Naive thymus-derived CD4-positive, alpha-beta T cell (primary cell): ENCODE data around the gene RFX3. TPM values are rescaled to one million over a fixed set of nuclear protein-coding genes. Genes with fewer than 3 reads are reported as not detected.

Experiments used
- ATAC-seq: fragments of 150-1000 bp; cut with Tn5 transposase; 2 replicates; pipeline ENCODE4 v1.10.0; 2021; ENCODE audit warnings: mild to moderate bottlenecking, moderate library complexity
- CTCF ChIA-PET: fragments of 350-600 bp; sonication (Branson Sonifier 250); formaldehyde crosslinking; loops from one replicate; lab custom pipeline; 2021; ENCODE audit warnings: antibody characterized with exemption; lab: Charles Lee
- POLR2A ChIA-PET: fragments of 350-600 bp; sonication (Branson Sonifier 250); formaldehyde crosslinking; loops from one replicate; lab custom pipeline; 2021; ENCODE audit warnings: antibody characterized with exemption, inconsistent platforms; lab: Charles Lee
- DNase-seq, 9 donors: peaks; one replicate each; pipeline versions ENCODE4 v3.0.0 to v3.0.0-alpha.2; 2020 to 2022; ENCODE audit warnings: mixed read lengths in 1 of 9
- H3K27ac ChIP-seq: one replicate; pipeline ENCODE4 v1.7.0; 2013; ENCODE audit warnings: mild to moderate bottlenecking, low read depth, low read length, moderate library complexity
- H3K27me3 ChIP-seq, 2 donors: one replicate each; pipeline ENCODE4 v1.7.0; 2013; ENCODE audit warnings: low read length in 2 of 2, mild to moderate bottlenecking in 2 of 2, moderate library complexity in 2 of 2; ENCODE audit not compliant: control insufficient read depth in 2 of 2, insufficient read depth in 2 of 2
- H3K36me3 ChIP-seq, 3 experiments: 1 replicate in 2 of 3; 2 replicates in 1 of 3; pipeline ENCODE4 v1.7.0; 2013; ENCODE audit warnings: low read length in 3 of 3, mild to moderate bottlenecking in 3 of 3, moderate library complexity in 1 of 3; ENCODE audit not compliant: insufficient read depth in 3 of 3, control insufficient read depth in 2 of 3
- H3K4me1 ChIP-seq, 2 donors: one replicate each; pipeline ENCODE4 v1.7.0; 2013; ENCODE audit warnings: low read length in 2 of 2, mild to moderate bottlenecking in 2 of 2, moderate library complexity in 1 of 2; ENCODE audit not compliant: control insufficient read depth in 2 of 2, insufficient read depth in 2 of 2
- H3K4me3 ChIP-seq: 2 replicates; pipeline ENCODE4 v1.7.0; 2013; ENCODE audit warnings: mild to moderate bottlenecking, low read length
- H3K9me3 ChIP-seq, 3 experiments: 1 replicate in 2 of 3; 2 replicates in 1 of 3; pipeline ENCODE4 v1.7.0; 2013; ENCODE audit warnings: low read length in 3 of 3; ENCODE audit not compliant: control insufficient read depth in 2 of 3
- H3K27ac Mint-ChIP-seq, 9 donors: one replicate each; pipeline ENCODE4 v1.8.0; 2020 to 2022; ENCODE audit warnings: mixed read lengths in 9 of 9, mild to moderate bottlenecking in 8 of 9, moderate library complexity in 5 of 9, inconsistent platforms in 2 of 9
- H3K27me3 Mint-ChIP-seq, 5 donors: one replicate each; pipeline ENCODE4 v1.8.0; 2021 to 2022; ENCODE audit warnings: mixed read lengths in 5 of 5, mild to moderate bottlenecking in 1 of 5
- H3K36me3 Mint-ChIP-seq, 5 donors: one replicate each; pipeline ENCODE4 v1.8.0; 2020 to 2022; ENCODE audit warnings: mixed read lengths in 5 of 5, mild to moderate bottlenecking in 3 of 5, inconsistent platforms in 1 of 5
- H3K4me1 Mint-ChIP-seq, 7 donors: one replicate each; pipeline ENCODE4 v1.8.0; 2020 to 2022; ENCODE audit warnings: mixed read lengths in 7 of 7, mild to moderate bottlenecking in 3 of 7, inconsistent platforms in 1 of 7
- H3K4me3 Mint-ChIP-seq, 10 donors: one replicate each; pipeline ENCODE4 v1.8.0; 2020 to 2022; ENCODE audit warnings: mild to moderate bottlenecking in 10 of 10, mixed read lengths in 10 of 10, moderate library complexity in 6 of 10, inconsistent platforms in 2 of 10
- H3K9me3 Mint-ChIP-seq, 11 donors: one replicate each; pipeline ENCODE4 v1.8.0; 2020 to 2022; ENCODE audit warnings: mixed read lengths in 11 of 11, mild to moderate bottlenecking in 4 of 11, inconsistent platforms in 1 of 11, moderate library complexity in 1 of 11
- intact Hi-C, 2 donors: fragments of 100-400 bp; cut with micrococcal nuclease; formaldehyde crosslinking; loops; one replicate each; pipeline ENCODE4 v1.15.1; 2023
- polyA plus RNA-seq, 2 donors: library from polyadenylated mRNA; unstranded; fragments of 300-500 nt; fragmentation: Illumina TruSeq; gene quantifications; one replicate each; pipeline ENCODE4 v1.2.3, GENCODE V29; 2021
- total RNA-seq, 6 experiments: library from RNA in 5 of 6; stranded (reverse) in 5 of 6; gene quantifications; 1 replicate in 5 of 6; 2 replicates in 1 of 6; pipeline ENCODE4 v1.2.3 and lab custom pipeline; 2021 to 2026

Gene RFX3
- total and polyA plus RNA-seq, 7 experiments from 2014 or later, result 6.2 to 31.7 (median 24.7) TPM

DNA sequence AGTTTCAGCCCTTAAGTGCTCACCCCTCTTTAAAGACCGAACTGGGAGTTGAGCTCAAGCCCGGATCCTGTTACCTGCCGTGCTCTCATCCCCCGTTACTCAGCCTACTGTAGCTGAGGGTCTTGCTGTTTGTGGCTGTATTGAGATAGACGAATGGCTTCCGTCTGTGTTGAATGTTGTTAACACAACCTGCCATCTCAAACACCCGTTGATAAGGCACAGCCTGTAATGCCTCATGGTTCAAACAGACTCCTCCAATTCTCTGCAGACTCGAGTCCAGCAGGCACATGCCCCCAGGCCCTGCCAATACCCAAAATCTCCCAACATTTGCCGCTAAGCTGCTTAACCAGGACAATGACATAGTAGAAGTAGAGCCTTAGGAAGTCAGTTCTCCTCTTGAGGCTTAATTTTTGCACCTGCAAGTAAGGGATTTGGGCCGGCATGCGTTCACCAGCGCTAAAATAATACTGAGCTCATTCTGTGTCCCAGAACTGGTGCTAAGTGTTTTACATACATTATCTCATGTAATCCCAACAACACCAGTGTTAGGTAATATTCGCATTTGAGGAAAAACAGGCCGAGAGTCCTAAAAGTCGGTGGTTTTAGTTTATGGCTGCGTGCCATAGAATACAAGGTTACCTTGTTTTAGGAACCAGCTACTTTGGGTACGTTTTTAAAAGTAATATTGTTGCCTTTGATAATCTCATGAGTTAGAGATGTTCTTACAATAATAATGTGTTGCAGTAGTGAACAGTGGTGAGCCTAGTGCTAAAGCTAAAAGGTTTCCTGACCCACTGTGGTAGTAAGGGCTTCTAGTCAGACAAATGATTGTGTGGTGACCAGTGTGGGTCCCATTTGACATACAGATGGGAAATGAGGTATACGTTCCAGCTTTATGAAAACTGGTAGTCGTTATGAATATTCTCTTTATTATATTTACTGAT lies 1.5 kb upstream of the RFX3 start:
- Histone ChIP-seq H3K9me3 (no peaks in the 10 kb centered on the region), H3K27ac (peak overlapping the region; percentile 100), H3K27me3 (no peaks in the 10 kb centered on the region), H3K4me3 (peak overlapping the region; percentile 97), H3K36me3 (peaks cover 0 to 3% (median 0%) of the 10 kb centered on the region in 3 experiments), H3K4me1 (peaks cover 28 to 42% of the 10 kb centered on the region in 2 donors)
- Mint-ChIP-seq H3K36me3 (peaks cover 0 to 27% (median 6%) of the 10 kb centered on the region in 5 donors), H3K9me3 (peaks cover 0 to 15% (median 0%) of the 10 kb centered on the region in 11 donors), H3K4me3 (peak overlapping the region; percentile 90 to 99 (median 94)), H3K27ac (peak overlapping the region; percentile 95 to 100 (median 99)), H3K27me3 (peaks cover 0 to 5% (median 0%) of the 10 kb centered on the region in 5 donors), H3K4me1 (peaks cover 32 to 73% (median 67%) of the 10 kb centered on the region in 7 donors)
- intact Hi-C loops, result loop anchor here (1.0 to 5.0 kb wide), 15 partner anchors 42 to 1925 kb away; partner anchors contain the start of genes CDC37L1 (in 2 of the 2), PLGRKT (in 2 of the 2), PLPP6 (in 2 of the 2) and PUM3 (in 2 of the 2)
- ChIA-PET CTCF (interaction anchor here (0.6 to 1.6 kb wide), 4 partner anchors 49 to 771 kb away, joined by 3 to 5 read pairs (median 3); no protein-coding TSS in a partner anchor), POLR2A (interaction anchor here (0.6 to 3.5 kb wide), 41 partner anchors 8 to 1923 kb away, joined by 3 to 56 read pairs (median 5); partner anchors contain the start of genes AK3, CD274, CDC37L1 and JAK2)
- DNase-seq, result peak in 4 of 9 donors; percentile 9 to 29 (median 14)
- ATAC-seq, result no peak

DNA sequence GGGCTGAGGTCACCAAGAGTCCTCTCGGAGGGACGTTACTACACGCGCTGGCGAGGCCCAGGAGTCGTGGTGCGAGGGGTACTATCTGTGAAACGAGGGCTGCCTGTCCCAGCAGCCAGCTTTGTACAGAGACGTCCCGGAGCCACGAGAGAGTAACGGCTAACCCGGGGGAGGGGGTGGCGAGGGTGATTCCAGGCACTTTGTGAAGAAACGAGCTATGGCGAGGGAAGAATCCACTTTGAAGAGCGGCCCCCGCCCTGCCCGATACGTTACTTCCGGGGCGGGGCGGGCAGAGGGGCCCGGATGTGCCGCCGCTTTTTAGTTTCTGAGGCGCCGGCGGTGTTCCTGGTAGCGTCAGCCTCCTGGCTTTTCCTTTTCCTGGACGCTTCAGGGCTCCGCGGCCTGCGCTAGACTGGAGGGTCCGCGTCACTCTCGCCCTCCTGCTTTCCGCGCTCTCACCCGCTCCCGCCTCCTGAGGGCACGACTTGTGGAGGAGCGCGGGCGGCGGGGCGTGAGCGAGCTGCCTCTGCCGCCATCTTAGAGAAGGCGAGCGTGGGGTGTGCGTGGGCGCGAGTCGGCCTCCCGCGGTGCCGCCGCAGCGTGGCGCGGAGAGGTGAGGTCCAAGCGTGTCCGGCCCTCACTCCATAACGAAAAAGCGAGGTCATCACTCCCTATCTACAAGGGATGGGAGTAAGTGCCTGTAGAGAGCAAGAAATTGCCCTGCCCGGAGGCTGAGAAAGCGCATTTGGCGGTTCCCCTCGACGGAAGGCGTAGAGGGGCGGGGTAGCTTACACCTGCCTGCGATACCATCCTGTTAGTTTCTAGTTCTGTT lies 580 bp upstream of the RFX3 start:
- ChIA-PET POLR2A (interaction anchor here (0.6 to 3.5 kb wide), 47 partner anchors 9 to 1924 kb away, joined by 3 to 56 read pairs (median 5); partner anchors contain the start of genes AK3, CD274, CDC37L1 and JAK2), CTCF (interaction anchor here (0.8 to 1.6 kb wide), 3 partner anchors 50 to 772 kb away, joined by 3 to 5 read pairs (median 3); no protein-coding TSS in a partner anchor)

DNA sequence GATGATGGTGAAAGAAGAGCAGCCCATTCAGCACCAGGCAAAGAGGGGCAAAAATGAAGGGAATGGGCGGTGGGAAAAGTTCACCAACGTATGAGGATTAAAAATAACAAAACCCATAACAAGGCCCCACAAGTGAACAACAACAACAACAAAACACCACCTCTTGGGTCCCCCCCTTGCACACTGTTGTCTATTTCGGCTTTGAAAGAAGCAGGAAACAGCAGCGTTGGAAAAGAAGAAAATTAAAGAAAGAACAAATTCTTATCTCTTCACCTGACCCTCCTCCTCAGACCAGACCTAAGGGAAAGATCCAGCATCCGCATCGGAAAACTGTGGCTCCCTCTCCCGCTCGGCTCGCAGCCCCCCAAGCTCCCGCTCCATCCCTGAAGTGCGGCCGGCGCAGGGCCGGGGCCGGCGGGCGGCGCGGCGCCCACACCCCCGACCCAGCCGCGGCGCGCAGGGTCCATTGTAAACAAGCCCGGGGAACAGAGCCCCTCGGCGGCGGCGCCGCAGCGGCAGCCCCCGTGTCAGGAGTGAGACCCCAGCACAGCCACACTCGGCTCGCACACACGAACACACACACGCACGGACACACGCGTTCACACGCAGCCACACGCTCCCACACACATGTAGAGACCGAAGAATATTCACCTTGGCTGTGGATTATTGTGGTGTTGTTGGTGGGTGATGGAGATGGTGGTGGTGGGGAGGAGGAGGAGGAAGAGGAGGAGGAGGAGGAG lies 535 bp downstream of the RFX3 start:
- intact Hi-C loops, result loop anchor here (1.0 to 5.0 kb wide), 10 partner anchors 58 to 1927 kb away; partner anchors contain the start of genes PLGRKT (in 2 of the 2), PLPP6 (in 2 of the 2), AK3 (in 1 of the 2) and CD274 (in 1 of the 2)
- peaks cover 0 to 3% (median 0%) of the 10 kb centered on the region in 3 experiments for H3K36me3 ChIP-seq
- Mint-ChIP-seq H3K27me3 (peaks cover 0 to 5% (median 0%) of the 10 kb centered on the region in 5 donors), H3K4me1 (peaks cover 32 to 74% (median 70%) of the 10 kb centered on the region in 7 donors), H3K36me3 (peaks cover 0 to 17% (median 6%) of the 10 kb centered on the region in 5 donors), H3K4me3 (peak overlapping the region; percentile 90 to 99 (median 94)), H3K9me3 (peaks cover 0 to 15% (median 0%) of the 10 kb centered on the region in 11 donors), H3K27ac (peak overlapping the region; percentile 95 to 100 (median 99))
- H3K4me3 ChIP-seq, result peak overlapping the region; percentile 97
- ChIA-PET POLR2A (interaction anchor here (0.6 to 2.6 kb wide), 11 partner anchors 17 to 1509 kb away, joined by 3 to 23 read pairs (median 4); partner anchors contain the start of genes PUM3, RCL1 and SPATA6L), CTCF (interaction anchor here (0.5 kb wide), 1 partner anchor 547 kb away, joined by 3 read pairs; no protein-coding TSS in a partner anchor)
- no peaks in the 10 kb centered on the region for H3K9me3 ChIP-seq
- peak overlapping the region; percentile 100 for H3K27ac ChIP-seq
- H3K27me3 ChIP-seq, result no peaks in the 10 kb centered on the region
- ATAC-seq (no peak), DNase-seq (peak in 4 of 9 donors; percentile 15 to 54 (median 41))
- peaks cover 28 to 40% of the 10 kb centered on the region in 2 donors for H3K4me1 ChIP-seq

More for the DNA sequence above, 580 bp upstream of the RFX3 start:
- DNase-seq, result peak; percentile 86 to 96 (median 92)
- Mint-ChIP-seq H3K36me3 (peaks cover 0 to 23% (median 6%) of the 10 kb centered on the region in 5 donors), H3K27ac (peak overlapping the region; percentile 95 to 100 (median 99)), H3K4me1 (peaks cover 32 to 78% (median 67%) of the 10 kb centered on the region in 7 donors), H3K27me3 (peaks cover 0 to 5% (median 0%) of the 10 kb centered on the region in 5 donors), H3K9me3 (peaks cover 0 to 15% (median 0%) of the 10 kb centered on the region in 11 donors), H3K4me3 (peak overlapping the region; percentile 90 to 99 (median 94))
- Histone ChIP-seq H3K4me1 (peaks cover 28 to 44% of the 10 kb centered on the region in 2 donors), H3K36me3 (peaks cover 0 to 3% (median 0%) of the 10 kb centered on the region in 3 experiments), H3K27ac (peak overlapping the region; percentile 100), H3K4me3 (peak overlapping the region; percentile 97), H3K9me3 (no peaks in the 10 kb centered on the region), H3K27me3 (no peaks in the 10 kb centered on the region)
- peak; percentile 74 for ATAC-seq
- intact Hi-C loops, result loop anchor here (1.0 to 5.0 kb wide), 13 partner anchors 49 to 1926 kb away; partner anchors contain the start of genes CDC37L1 (in 2 of the 2), PLGRKT (in 2 of the 2), PLPP6 (in 2 of the 2) and PUM3 (in 2 of the 2)

DNA sequence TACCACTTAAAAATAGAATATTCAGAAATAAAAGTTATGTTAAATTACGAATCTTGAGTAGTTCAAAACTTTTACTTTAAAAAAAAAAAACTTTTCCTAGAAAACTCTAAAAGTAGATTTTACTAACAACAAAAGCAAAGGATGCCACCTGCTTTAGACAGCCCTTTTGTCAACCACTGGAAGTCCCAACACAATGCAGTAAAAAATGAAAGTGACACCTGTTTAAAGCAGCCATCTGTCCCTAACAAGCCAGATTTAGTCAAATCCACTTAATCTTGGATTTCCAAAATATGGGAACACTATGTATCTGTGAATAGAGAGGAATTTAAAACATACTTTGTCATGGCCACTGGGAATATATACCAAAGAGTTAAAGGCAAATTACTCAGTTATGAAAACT lies 3.8 kb downstream of the RFX3 start:
- Mint-ChIP-seq H3K36me3 (peaks cover 0 to 19% (median 3%) of the 10 kb centered on the region in 5 donors), H3K4me1 (peaks cover 13 to 52% (median 47%) of the 10 kb centered on the region in 7 donors), H3K27me3 (peaks cover 0 to 5% (median 0%) of the 10 kb centered on the region in 5 donors), H3K4me3 (peak overlapping the region in 4 of 10 donors; percentile 12 to 94 (median 57)), H3K9me3 (peaks cover 0 to 15% (median 0%) of the 10 kb centered on the region in 11 donors), H3K27ac (peak overlapping the region in 5 of 9 donors; percentile 12 to 100 (median 54))
- Histone ChIP-seq H3K4me3 (no peak overlapping the region), H3K4me1 (peaks cover 0 to 12% of the 10 kb centered on the region in 2 donors), H3K9me3 (no peaks in the 10 kb centered on the region), H3K27ac (no peak overlapping the region), H3K36me3 (peaks cover 0 to 3% (median 0%) of the 10 kb centered on the region in 3 experiments), H3K27me3 (no peaks in the 10 kb centered on the region)
- DNase-seq (no peak), ATAC-seq (no peak)
- ChIA-PET POLR2A (no interaction called here), CTCF (no interaction called here)
- intact Hi-C loops, result loop anchor here (2.0 to 5.0 kb wide), 3 partner anchors 13 to 280 kb away; no protein-coding TSS in a partner anchor

DNA sequence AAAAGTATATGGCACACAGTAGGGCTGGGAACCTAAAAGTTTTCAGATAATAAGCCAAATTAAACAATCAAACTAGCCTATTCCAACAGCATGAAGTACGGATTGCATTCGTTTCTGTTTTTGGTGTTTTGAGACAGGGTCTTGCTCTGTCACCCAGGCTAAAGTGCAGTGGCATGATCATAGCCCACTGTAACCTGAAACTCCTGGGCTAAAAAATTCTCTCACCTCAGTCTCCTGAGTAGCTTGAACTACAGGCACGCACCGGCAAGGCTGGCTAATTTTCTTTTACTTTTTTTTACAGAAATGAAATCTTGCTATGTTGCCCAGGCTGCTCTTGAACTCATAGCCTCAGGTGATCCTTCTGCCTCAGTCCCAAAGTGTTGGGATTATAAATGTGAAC lies 5.2 kb downstream of the RFX3 start:
- intact Hi-C loops, result loop anchor here in 1 of 2 donors (5.0 kb wide), 1 partner anchor 278 kb away; no protein-coding TSS in a partner anchor
- peaks cover 0 to 16% (median 4%) of the 10 kb centered on the region in 5 donors for H3K36me3 Mint-ChIP-seq
- no peak overlapping the region for H3K4me3 Mint-ChIP-seq

More for the DNA sequence above, 5.2 kb downstream of the RFX3 start:
- H3K27ac ChIP-seq, result no peak overlapping the region
- H3K9me3 ChIP-seq, result no peaks in the 10 kb centered on the region
- H3K36me3 ChIP-seq, result no peaks in the 10 kb centered on the region
- Mint-ChIP-seq H3K27me3 (peaks cover 0 to 3% (median 0%) of the 10 kb centered on the region in 5 donors), H3K4me1 (peaks cover 13 to 56% (median 47%) of the 10 kb centered on the region in 7 donors), H3K9me3 (peaks cover 0 to 10% (median 0%) of the 10 kb centered on the region in 11 donors), H3K27ac (no peak overlapping the region)
- ATAC-seq (no peak), DNase-seq (no peak)
- peaks cover 0 to 12% of the 10 kb centered on the region in 2 donors for H3K4me1 ChIP-seq
- CTCF ChIA-PET, result no interaction called here
- no peaks in the 10 kb centered on the region for H3K27me3 ChIP-seq
- H3K4me3 ChIP-seq, result no peak overlapping the region
- POLR2A ChIA-PET, result no interaction called here
